ENCODE results near the gene KLHDC7B. TPM values are rescaled to one million over a fixed set of nuclear protein-coding genes. Genes with fewer than 3 reads are reported as not detected.

KLHDC7B gene
- total RNA-seq, 4 donors from 2014 or later = 0.17 TPM; not detected in 3

GRCh38 chr22:50582493-50583293, 37.0 kb downstream of the KLHDC7B start, which contains the start of gene CHKB:
Gene CHKB, minus strand, starts transcription at chr22:50582849. Its CDS starts 68 bp downstream, at chr22:50582781.
- Histone ChIP-seq H3K27me3 (peaks cover 0 to 5% (median 0%) of the 10 kb centered on the region in 4 donors), H3K4me1 (peaks cover 36 to 53% (median 39%) of the 10 kb centered on the region in 4 donors), H3K27ac (replicated peaks in 1 of 4) (peak within 1 kb of the TSS; percentile 93 to 99 (median 97)), H3K9me3 (no peaks in the 10 kb centered on the region), H3K36me3 (peaks cover 0 to 23% (median 17%) of the 10 kb centered on the region in 4 donors), H3K4me3 (peak within 1 kb of the TSS; percentile 69 to 91 (median 82))
- WGBS = 0% methylated on average over 14 of the region's 96 CpGs
- intact Hi-C loops (cut with DNase I) = loop anchor here (5.0 kb wide), 2 partner anchors 40 to 55 kb away; partner anchors contain the start of gene SCO2
- TF ChIP-seq POLR2AphosphoS5 (IDR thresholded peaks at IDR 0.05) = peak; percentile 80 to 89
- TF ChIP-seq POLR2A (IDR thresholded peaks at IDR 0.05; ENCODE audit: low read depth) = peak; percentile 89
- peak in 1 of 3 experiments; percentile 33 for TF ChIP-seq CTCF (IDR thresholded peaks at IDR 0.05)
- TF ChIP-seq EP300 (IDR thresholded peaks at IDR 0.05) = no peak
- DNase-seq (ENCODE audit: extremely low spot score) = peak; percentile 99

- H3K9me3 ChIP-seq = no peaks in the 10 kb centered on the region
- H3K36me3 ChIP-seq = peaks cover 0 to 23% (median 17%) of the 10 kb centered on the region in 4 donors
- DNase-seq (ENCODE audit: extremely low spot score) = no peak
- H3K27ac ChIP-seq (replicated peaks in 1 of 4) = peak overlapping the region; percentile 93 to 99 (median 97)
- intact Hi-C loops (cut with DNase I) = loop anchor here (5.0 kb wide), 2 partner anchors 39 to 56 kb away; partner anchors contain the start of gene SCO2
- no peak for TF ChIP-seq POLR2A (IDR thresholded peaks at IDR 0.05; ENCODE audit: low read depth)
- TF ChIP-seq EP300 (IDR thresholded peaks at IDR 0.05) = no peak
- TF ChIP-seq CTCF (IDR thresholded peaks at IDR 0.05) = peak in 1 of 3 experiments; percentile 0
- no peak for TF ChIP-seq POLR2AphosphoS5 (IDR thresholded peaks at IDR 0.05)
- H3K27me3 ChIP-seq = no peaks in the 10 kb centered on the region
- H3K4me1 ChIP-seq = peaks cover 29 to 46% (median 35%) of the 10 kb centered on the region in 4 donors
- 6% methylated on average over 20 of the region's 37 CpGs for WGBS
- peak overlapping the region; percentile 69 to 91 (median 82) for H3K4me3 ChIP-seq
These were observed 37.7 kb downstream of the KLHDC7B start for GRCh38 chr22:50583294-50583861.

GRCh38 chr22:50584106-50585096, 38.7 kb downstream of the KLHDC7B start:
- Histone ChIP-seq H3K4me3 (no peak overlapping the region), H3K27ac (replicated peaks in 1 of 4) (no peak overlapping the region), H3K4me1 (peaks cover 19 to 36% (median 26%) of the 10 kb centered on the region in 4 donors), H3K36me3 (peaks cover 0 to 20% (median 17%) of the 10 kb centered on the region in 4 donors), H3K9me3 (no peaks in the 10 kb centered on the region), H3K27me3 (no peaks in the 10 kb centered on the region)
- WGBS = 95% methylated on average over 23 of the region's 23 CpGs
- DNase-seq (ENCODE audit: extremely low spot score) = no peak
- intact Hi-C loops (cut with DNase I) = loop anchor here (5.0 kb wide), 2 partner anchors 38 to 57 kb away; partner anchors contain the start of gene SCO2
- TF ChIP-seq CTCF (IDR thresholded peaks at IDR 0.05) (no peak), POLR2A (IDR thresholded peaks at IDR 0.05; ENCODE audit: low read depth) (no peak), EP300 (IDR thresholded peaks at IDR 0.05) (no peak), POLR2AphosphoS5 (IDR thresholded peaks at IDR 0.05) (no peak)

GRCh38 chr22:50585238-50585637, 39.5 kb downstream of the KLHDC7B start:
- intact Hi-C loops (cut with DNase I) = no loop called here
- WGBS = 89% methylated on average over 3 of the region's 3 CpGs
- peaks cover 19 to 27% (median 22%) of the 10 kb centered on the region in 4 donors for H3K4me1 ChIP-seq
- DNase-seq (ENCODE audit: extremely low spot score) = no peak
- H3K27me3 ChIP-seq = no peaks in the 10 kb centered on the region
- peaks cover 0 to 12% (median 11%) of the 10 kb centered on the region in 4 donors for H3K36me3 ChIP-seq
- no peak overlapping the region for H3K4me3 ChIP-seq
- no peaks in the 10 kb centered on the region for H3K9me3 ChIP-seq
- H3K27ac ChIP-seq (replicated peaks in 1 of 4) = no peak overlapping the region
- no peak for TF ChIP-seq POLR2AphosphoS5 (IDR thresholded peaks at IDR 0.05)
- no peak for TF ChIP-seq EP300 (IDR thresholded peaks at IDR 0.05)
- TF ChIP-seq POLR2A (IDR thresholded peaks at IDR 0.05; ENCODE audit: low read depth) = no peak
- no peak for TF ChIP-seq CTCF (IDR thresholded peaks at IDR 0.05)
